Neuronal stem cell (in vitro differentiated cells): Measurements from ENCODE around the gene HS2ST1.

ENCODE experiments used
- DNase-seq: peaks from one replicate; pipeline ENCODE4 v3.0.0-alpha.2; 2013; ENCODE audit warnings: low spot score
- H2AFZ ChIP-seq: one replicate; pipeline ENCODE4 v1.6.1; 2013; ENCODE audit warnings: mild to moderate bottlenecking, low read length, inconsistent platforms
- H2AK5ac ChIP-seq: 2 replicates; pipeline ENCODE4 v1.6.1; 2013; ENCODE audit warnings: low read depth, mild to moderate bottlenecking, inconsistent platforms, low read length, moderate library complexity, mixed read lengths
- H2BK120ac ChIP-seq: 2 replicates; pipeline ENCODE4 v1.6.1; 2013; ENCODE audit warnings: low read depth, mild to moderate bottlenecking, inconsistent platforms, low read length, moderate library complexity, mixed read lengths
- H2BK12ac ChIP-seq: one replicate; pipeline ENCODE4 v1.6.1; 2013; ENCODE audit warnings: low read length, inconsistent platforms
- H2BK15ac ChIP-seq: 2 replicates; pipeline ENCODE4 v1.6.1; 2013; ENCODE audit warnings: mild to moderate bottlenecking, low read length, inconsistent platforms, mixed read lengths
- H2BK5ac ChIP-seq: one replicate; pipeline ENCODE4 v1.6.1; 2013; ENCODE audit warnings: inconsistent platforms, mild to moderate bottlenecking, low read length, moderate library complexity
- H3K14ac ChIP-seq: one replicate; pipeline ENCODE4 v1.6.1; 2013; ENCODE audit warnings: low read length, inconsistent platforms
- H3K18ac ChIP-seq: 2 replicates; pipeline ENCODE4 v1.6.1; 2013; ENCODE audit warnings: low read length, inconsistent platforms
- H3K23ac ChIP-seq: 2 replicates; pipeline ENCODE4 v1.6.1; 2013; ENCODE audit warnings: low read depth, mild to moderate bottlenecking, mixed read lengths, low read length, inconsistent platforms; ENCODE audit not compliant: poor library complexity
- H3K27ac ChIP-seq: replicated peaks from 3 replicates; pipeline ENCODE4 v1.5.1; 2013; ENCODE audit warnings: low read length, inconsistent platforms
- H3K27me3 ChIP-seq, 3 experiments: 2 replicates each; pipeline ENCODE4 v1.6.1; 2013; ENCODE audit warnings: low read length in 3 of 3, mild to moderate bottlenecking in 2 of 3, inconsistent platforms in 1 of 3, low read depth in 1 of 3, mixed read lengths in 1 of 3, moderate library complexity in 1 of 3; ENCODE audit not compliant: control insufficient read depth in 3 of 3, insufficient read depth in 3 of 3
- H3K36me3 ChIP-seq, 2 donors: replicated peaks in 1 of 2; 2 replicates each; pipeline ENCODE4 v1.6.1; 2013; ENCODE audit warnings: low read length in 2 of 2; ENCODE audit not compliant: control insufficient read depth in 2 of 2, insufficient read depth in 2 of 2
- H3K4ac ChIP-seq: 2 replicates; pipeline ENCODE4 v1.6.1; 2013; ENCODE audit warnings: inconsistent platforms, mild to moderate bottlenecking, low read length, moderate library complexity
- H3K4me1 ChIP-seq, 2 donors: 1 replicate in 1 of 2; 2 replicates in 1 of 2; pipeline ENCODE4 v1.6.1; 2013; ENCODE audit warnings: low read length in 2 of 2, low read depth in 1 of 2; ENCODE audit not compliant: control insufficient read depth in 2 of 2, insufficient read depth in 1 of 2
- H3K4me2 ChIP-seq: one replicate; pipeline ENCODE4 v1.6.1; 2013; ENCODE audit warnings: mild to moderate bottlenecking, low read length, inconsistent platforms; ENCODE audit not compliant: insufficient read depth, poor library complexity, severe bottlenecking
- H3K4me3 ChIP-seq, 2 donors: 2 replicates each; pipeline ENCODE4 v1.5.1; 2013; ENCODE audit warnings: low read length in 2 of 2, mild to moderate bottlenecking in 2 of 2, inconsistent platforms in 1 of 2, moderate library complexity in 1 of 2
- H3K79me1 ChIP-seq: one replicate; pipeline ENCODE4 v1.6.1; 2013; ENCODE audit warnings: low read depth, mild to moderate bottlenecking, inconsistent platforms, low read length, moderate library complexity
- H3K9ac ChIP-seq: one replicate; pipeline ENCODE4 v1.6.1; 2013; ENCODE audit warnings: mild to moderate bottlenecking, low read depth, low read length, inconsistent platforms; ENCODE audit not compliant: poor library complexity
- H3K9me3 ChIP-seq, 2 donors: replicated peaks in 1 of 2; 2 replicates each; pipeline versions ENCODE3 to v1.6.1; 2013; ENCODE audit warnings: low read length in 2 of 2, mild to moderate bottlenecking in 2 of 2, inconsistent platforms in 1 of 2, low read depth in 1 of 2, mixed read lengths in 1 of 2, moderate library complexity in 1 of 2; ENCODE audit not compliant: control insufficient read depth in 2 of 2, insufficient read depth in 1 of 2
- H4K8ac ChIP-seq: one replicate; pipeline ENCODE4 v1.6.1; 2013; ENCODE audit warnings: low read depth, mild to moderate bottlenecking, inconsistent platforms, low read length, moderate library complexity
- H4K91ac ChIP-seq: one replicate; pipeline ENCODE4 v1.6.1; 2013; ENCODE audit warnings: low read length, low read depth, mild to moderate bottlenecking, inconsistent platforms; ENCODE audit not compliant: poor library complexity
- WGBS, 2 donors: extraction: QIAGEN DNeasy Blood & Tissue Kit; methylation state at CpG; one replicate each; pipeline ENCODE4 v1.1.7; 2013; ENCODE audit warnings: missing lambda C conversion rate in 2 of 2, mixed read lengths in 1 of 2; ENCODE audit not compliant: insufficient read length in 2 of 2, insufficient replicate concordance in 1 of 2; ENCODE audit errors: extremely low coverage in 2 of 2; 5-methylcytosine and 5-hydroxymethylcytosine counted together

HS2ST1 gene

DNA sequence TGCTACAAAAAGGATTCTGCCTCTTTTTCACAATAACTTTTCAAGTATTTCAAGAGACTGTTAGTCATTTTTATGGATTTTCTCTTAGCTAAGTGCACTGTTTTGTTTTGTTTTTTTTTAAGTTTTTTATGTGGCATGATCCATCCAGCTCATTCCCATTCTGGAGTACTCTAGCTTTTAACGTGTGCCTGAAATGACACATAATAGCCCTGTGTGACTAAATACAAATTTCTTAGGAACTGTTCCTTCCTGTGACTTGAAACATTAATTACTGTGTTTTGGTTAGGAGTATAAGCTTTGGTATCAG, 143.9 kb downstream of the HS2ST1 start:
- Histone ChIP-seq H2BK12ac (no peak overlapping the region), H4K91ac (no peak overlapping the region), H3K79me1 (peaks cover 2% of the 10 kb centered on the region), H3K4me3 (no peak overlapping the region), H2BK120ac (no peak overlapping the region), H2BK15ac (no peak overlapping the region), H3K27ac (no peak overlapping the region), H3K9me3 (peaks cover 0 to 18% of the 10 kb centered on the region in 2 donors), H4K8ac (no peak overlapping the region), H3K18ac (no peak overlapping the region), H2BK5ac (no peak overlapping the region), H3K9ac (no peak overlapping the region), H3K4me2 (no peak overlapping the region), H2AFZ (no peak overlapping the region), H3K4me1 (no peaks in the 10 kb centered on the region), H3K23ac (no peak overlapping the region), H3K4ac (no peak overlapping the region), H2AK5ac (no peak overlapping the region), H3K27me3 (no peaks in the 10 kb centered on the region), H3K14ac (no peak overlapping the region), H3K36me3 (no peaks in the 10 kb centered on the region)
- WGBS, 2 donors, result no CpG with 5 or more reads among the region's 1 CpG
- DNase-seq, result no peak

DNA sequence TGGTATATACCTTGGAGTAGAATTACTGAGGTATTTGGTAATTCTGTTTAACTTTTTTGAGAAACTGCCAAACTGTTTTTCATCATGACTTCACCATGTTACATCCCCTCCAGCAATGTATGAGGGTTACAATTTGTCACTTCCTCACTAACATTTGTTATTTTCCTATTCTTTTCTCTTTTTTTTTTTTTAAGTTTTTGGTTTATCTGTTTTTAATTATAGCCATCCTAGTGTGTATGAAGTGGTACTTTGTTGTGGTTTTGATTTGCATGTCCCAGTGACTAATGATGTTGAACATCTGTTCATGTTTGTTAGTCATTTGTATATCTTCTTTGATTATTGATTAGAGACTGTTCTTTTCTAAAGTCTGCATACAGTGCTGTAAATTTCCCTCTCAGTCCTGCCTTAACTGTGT, 147.3 kb downstream of the HS2ST1 start:
- no peak overlapping the region for H4K91ac ChIP-seq
- no peak overlapping the region for H2BK12ac ChIP-seq
- no peak overlapping the region for H4K8ac ChIP-seq
- H2BK5ac ChIP-seq, result no peak overlapping the region
- no peak overlapping the region for H2AFZ ChIP-seq
- no peaks in the 10 kb centered on the region for H3K27me3 ChIP-seq
- peaks cover 2 to 12% of the 10 kb centered on the region in 2 donors for H3K9me3 ChIP-seq
- H3K27ac ChIP-seq, result no peak overlapping the region
- DNase-seq, result no peak
- no peak overlapping the region for H3K9ac ChIP-seq
- no peak overlapping the region for H2AK5ac ChIP-seq
- H3K4me3 ChIP-seq, result no peak overlapping the region
- no peak overlapping the region for H3K23ac ChIP-seq
- H3K4me1 ChIP-seq, result no peaks in the 10 kb centered on the region
- H3K36me3 ChIP-seq, result no peaks in the 10 kb centered on the region
- no peak overlapping the region for H2BK15ac ChIP-seq
- H3K18ac ChIP-seq, result no peak overlapping the region
- no peak overlapping the region for H3K4me2 ChIP-seq
- H3K14ac ChIP-seq, result no peak overlapping the region
- H2BK120ac ChIP-seq, result no peak overlapping the region
- peaks cover 3% of the 10 kb centered on the region for H3K79me1 ChIP-seq
- H3K4ac ChIP-seq, result no peak overlapping the region

DNA sequence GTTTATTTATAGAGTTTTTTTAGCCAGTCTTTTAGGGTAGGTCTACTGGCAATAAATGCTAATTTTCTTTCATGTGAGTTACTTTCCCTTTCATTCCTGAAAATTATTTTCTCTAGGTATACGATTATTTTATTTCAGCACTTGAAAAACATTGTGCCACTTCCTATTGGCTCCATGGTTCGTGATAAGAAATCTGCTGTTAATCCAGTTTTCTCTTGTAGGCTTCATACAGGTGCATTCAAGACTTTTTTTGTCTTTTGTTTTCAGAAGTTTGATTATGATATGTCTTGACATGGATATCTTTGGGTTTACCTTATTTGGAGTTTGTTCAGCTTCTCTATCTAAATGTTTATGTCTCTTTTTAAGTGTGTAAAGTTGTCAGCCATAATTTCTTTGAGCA, 148.3 kb downstream of the HS2ST1 start:
- Histone ChIP-seq H3K9ac (no peak overlapping the region), H4K91ac (no peak overlapping the region), H2BK15ac (no peak overlapping the region), H3K4me2 (no peak overlapping the region), H3K4me3 (no peak overlapping the region), H3K9me3 (peaks cover 2 to 12% of the 10 kb centered on the region in 2 donors), H3K4me1 (no peaks in the 10 kb centered on the region), H2BK12ac (no peak overlapping the region), H3K27ac (no peak overlapping the region), H2AFZ (no peak overlapping the region), H3K23ac (no peak overlapping the region), H3K27me3 (no peaks in the 10 kb centered on the region), H3K79me1 (peaks cover 3% of the 10 kb centered on the region), H3K36me3 (no peaks in the 10 kb centered on the region), H3K14ac (no peak overlapping the region), H3K4ac (no peak overlapping the region), H2BK120ac (no peak overlapping the region), H2BK5ac (no peak overlapping the region), H2AK5ac (no peak overlapping the region), H4K8ac (no peak overlapping the region), H3K18ac (no peak overlapping the region)
- DNase-seq, result no peak
- WGBS, 2 donors, result no CpG with 5 or more reads among the region's 2 CpGs

DNA sequence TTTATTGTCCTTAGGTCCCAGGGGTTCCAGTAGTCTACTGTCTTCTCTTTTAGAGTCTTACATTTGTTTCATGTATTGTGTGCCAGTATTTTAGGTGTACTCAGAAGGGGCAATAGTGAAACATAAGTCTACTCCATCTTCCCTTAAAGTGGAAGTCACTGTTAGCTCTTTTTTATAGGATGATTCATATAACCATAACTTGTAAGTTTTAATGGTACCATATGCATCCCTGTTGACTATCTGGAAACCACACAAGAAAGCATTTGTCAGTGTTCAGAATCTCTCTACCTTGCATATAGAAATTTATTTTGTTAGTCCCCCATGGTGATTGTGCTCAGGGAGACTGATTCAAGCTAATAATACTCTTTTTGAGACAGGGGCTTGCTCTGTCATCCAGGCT, 149.9 kb downstream of the HS2ST1 start:
- Histone ChIP-seq H3K9ac (no peak overlapping the region), H3K14ac (no peak overlapping the region), H3K36me3 (no peaks in the 10 kb centered on the region), H3K27ac (no peak overlapping the region), H3K4me1 (no peaks in the 10 kb centered on the region), H4K8ac (no peak overlapping the region), H2AK5ac (no peak overlapping the region), H2BK15ac (no peak overlapping the region), H2BK120ac (no peak overlapping the region), H4K91ac (no peak overlapping the region), H3K27me3 (no peaks in the 10 kb centered on the region), H3K9me3 (peaks cover 2 to 12% of the 10 kb centered on the region in 2 donors), H3K4me2 (no peak overlapping the region), H3K79me1 (peaks cover 5% of the 10 kb centered on the region), H3K18ac (no peak overlapping the region), H2BK5ac (no peak overlapping the region), H2BK12ac (no peak overlapping the region), H3K4me3 (no peak overlapping the region), H2AFZ (no peak overlapping the region), H3K23ac (no peak overlapping the region), H3K4ac (no peak overlapping the region)
- DNase-seq, result no peak
